K562 (cell line): ENCODE results near the gene RERGL. TPM values are rescaled to one million over a fixed set of nuclear protein-coding genes. Genes with fewer than 3 reads are reported as not detected.
"Not testable (repeated sequence)": the region's sequence is repeated elsewhere in the genome, so short reads cannot be mapped to it uniquely, and the experiment has no call there.

ENCODE experiments used
- ATAC-seq: fragments of 200-7000 bp; cut with Tn5 transposase; 3 replicates; pipeline ENCODE4 v1.9.1; 2020; ENCODE audit warnings: moderate library complexity
- BruUV-seq: library from RNA; stranded (reverse); fragments of 400-500 nt; replicated peaks from 2 replicates; lab custom pipeline; 2021; lab: Mats Ljungman, UMichigan
- CTCF ChIA-PET: fragments of 300-600 bp; formaldehyde crosslinking; extraction: SDS; loops from one replicate; lab custom pipeline; 2021; ENCODE audit warnings: low intra/inter-chr PET ratio; lab: Yijun Ruan, JAX
- POLR2A ChIA-PET: fragments of 300-600, 350-650 bp; sonication (Branson Sonifier 250); formaldehyde crosslinking; extraction: SDS; loops from one replicate; lab custom pipeline; 2021; ENCODE audit warnings: antibody characterized with exemption, inconsistent platforms; lab: Yijun Ruan, JAX
- DNase-seq, 4 experiments: peaks; one replicate each; pipeline versions ENCODE4 v3.0.0 to v3.0.0-alpha.2; 2011 to 2018; ENCODE audit warnings: low spot score in 3 of 4, mixed read lengths in 3 of 4; ENCODE audit errors: extremely low read depth in 1 of 4
- FAIRE-seq: peaks from 2 replicates; lab custom pipeline; 2011; peaks lifted over from hg19 to GRCh38; lab: Jason Lieb, UNC
- H2AFZ ChIP-seq: 2 replicates; pipeline ENCODE4 v1.6.0; 2011; ENCODE audit warnings: low read depth, low read length, control low read depth, inconsistent platforms
- H3K27ac ChIP-seq: fragments of 200-600 bp; 3 replicates; pipeline ENCODE4 v1.8.0; 2011; ENCODE audit warnings: low read depth, mild to moderate bottlenecking, control low read depth, inconsistent platforms, low read length, moderate library complexity, mixed read lengths; ENCODE audit errors: extremely low read depth
- H3K27me3 ChIP-seq, 2 experiments: fragments of 300-600 bp in 1 of 2; 2 replicates in 1 of 2; 3 replicates in 1 of 2; pipeline versions ENCODE4 v1.6.0 to v1.8.0; 2011; ENCODE audit warnings: inconsistent platforms in 2 of 2, low read length in 2 of 2, mild to moderate bottlenecking in 1 of 2, mixed read lengths in 1 of 2, moderate library complexity in 1 of 2; ENCODE audit not compliant: control insufficient read depth in 2 of 2, insufficient read depth in 2 of 2
- H3K36me3 ChIP-seq: fragments of 300-600 bp; 3 replicates; pipeline ENCODE4 v1.8.0; 2011; ENCODE audit warnings: mild to moderate bottlenecking, low read length, inconsistent platforms; ENCODE audit not compliant: control insufficient read depth, insufficient read depth
- H3K4me1 ChIP-seq, 2 experiments: fragments of 200-600 bp in 1 of 2; replicated peaks in 1 of 2; 2 replicates in 1 of 2; 3 replicates in 1 of 2; pipeline versions ENCODE4 v1.5.1 to v1.8.0; 2011; ENCODE audit warnings: inconsistent platforms in 2 of 2, low read length in 2 of 2, mild to moderate bottlenecking in 1 of 2, mixed read lengths in 1 of 2, moderate library complexity in 1 of 2; ENCODE audit not compliant: control insufficient read depth in 2 of 2, insufficient read depth in 2 of 2
- H3K4me2 ChIP-seq: 2 replicates; pipeline ENCODE4 v1.6.1; 2011; ENCODE audit warnings: low read length, control low read depth, inconsistent platforms, mixed read lengths; ENCODE audit not compliant: insufficient read depth
- H3K4me3 ChIP-seq: fragments of 200-600 bp; sonication (generic), shearing (Covaris generic); 2 replicates; pipeline ENCODE4 v1.5.1; 2016; ENCODE audit warnings: control low read depth, inconsistent platforms
- H3K79me2 ChIP-seq: fragments of 200-600 bp; 3 replicates; pipeline ENCODE4 v1.8.0; 2011; ENCODE audit warnings: low read length, inconsistent platforms; ENCODE audit not compliant: control insufficient read depth, insufficient read depth
- H3K9ac ChIP-seq, 2 experiments: 2 replicates each; pipeline versions ENCODE4 v1.6.0 to v1.6.1; 2011; ENCODE audit warnings: low read depth in 2 of 2, low read length in 2 of 2, control low read depth in 1 of 2, inconsistent platforms in 1 of 2, mild to moderate bottlenecking in 1 of 2, mixed read lengths in 1 of 2; ENCODE audit not compliant: insufficient read depth in 1 of 2
- H3K9me1 ChIP-seq: one replicate; pipeline ENCODE4 v1.6.0; 2011; ENCODE audit warnings: inconsistent platforms, mild to moderate bottlenecking, low read length, moderate library complexity; ENCODE audit not compliant: control insufficient read depth, insufficient read depth
- H3K9me3 ChIP-seq: replicated peaks from 2 replicates; pipeline ENCODE4 v1.5.1; 2011; ENCODE audit warnings: low read depth, low read length, inconsistent platforms; ENCODE audit not compliant: control insufficient read depth, insufficient read depth
- H4K20me1 ChIP-seq: replicated peaks from 2 replicates; pipeline ENCODE4 v1.6.1; 2011; ENCODE audit warnings: low read length, inconsistent platforms, mixed read lengths; ENCODE audit not compliant: control insufficient read depth, insufficient read depth
- CREBBP ChIP-seq: IDR thresholded peaks from one replicate; pipeline ENCODE4 v1.6.1; 2012; ENCODE audit warnings: low read depth, mild to moderate bottlenecking, control low read depth, inconsistent platforms, low read length
- DACH1 ChIP-seq: fragments of 450-650 bp; IDR thresholded peaks from 2 replicates; pipeline ENCODE4 v1.6.1; 2018; ENCODE audit not compliant: partially characterized antibody
- FOXP1 ChIP-seq: sonication (generic); formaldehyde crosslinking; IDR thresholded peaks from 2 replicates; pipeline ENCODE4 v1.8.0; 2022; ENCODE audit warnings: mild to moderate bottlenecking, missing genetic modification reagents
- HMG20A ChIP-seq: fragments of 450-650 bp; formaldehyde crosslinking; conservative IDR thresholded peaks from 2 replicates; pipeline ENCODE4 v1.4.0; 2020; ENCODE audit warnings: mild to moderate bottlenecking, mixed read lengths
- MTA1 ChIP-seq: fragments of 450-650 bp; IDR thresholded peaks from 2 replicates; pipeline ENCODE4 v1.6.1; 2017; ENCODE audit warnings: borderline replicate concordance
- PYGO2 ChIP-seq: fragments of 450-650 bp; IDR thresholded peaks from 2 replicates; pipeline ENCODE4 v1.6.1; 2016; ENCODE audit warnings: mild to moderate bottlenecking, missing genetic modification characterization, moderate library complexity, missing compliant biosample characterization
- SRF ChIP-seq, 2 experiments: fragments of 250-450, 450-650 bp in 1 of 2; sonication (Bioruptor Pico) in 1 of 2; sonication (generic) in 1 of 2; formaldehyde crosslinking; IDR thresholded peaks; 2 replicates each; pipeline versions ENCODE4 v1.5.0 to v1.5.1; 2020 to 2022; ENCODE audit warnings: mild to moderate bottlenecking in 1 of 2, missing genetic modification reagents in 1 of 2
- ZNF274 ChIP-seq: IDR thresholded peaks from 2 replicates; pipeline ENCODE4 v1.6.1; 2011; ENCODE audit warnings: low read depth, mild to moderate bottlenecking, low read length, moderate library complexity, borderline replicate concordance
- ZNF507 ChIP-seq: conservative IDR thresholded peaks from 2 replicates; pipeline ENCODE4 v1.6.1; 2017; ENCODE audit warnings: missing genetic modification characterization, missing compliant biosample characterization
- ZNF592 ChIP-seq: fragments of 450-650 bp; IDR thresholded peaks from 2 replicates; pipeline ENCODE4 v1.6.1; 2017; ENCODE audit warnings: antibody characterized with exemption, mild to moderate bottlenecking
- whole genome bisulfite sequencing: fragments of 100-300 bp; shearing (Covaris generic); methylation state at CpG from one replicate; pipeline ENCODE4 v1.1.6; 2016; ENCODE audit warnings: low coverage, mixed read lengths; ENCODE audit not compliant: insufficient coverage; ENCODE audit errors: missing lambda C conversion rate; 5-methylcytosine and 5-hydroxymethylcytosine counted together
- in situ Hi-C: fragments of 300-500 bp; cut with MboI; formaldehyde crosslinking; loops from 4 replicates; pipeline ENCODE4 v1.15.0; 2018; ENCODE audit warnings: inconsistent platforms, mixed read lengths
- intact Hi-C: fragments of 100-400 bp; cut with micrococcal nuclease; formaldehyde crosslinking; loops from 2 replicates; pipeline ENCODE4 v1.14.2; 2022
- polyA plus RNA-seq, 8 experiments: library from polyadenylated mRNA; depleted of rRNA in 4 of 8; stranded (reverse) in 5 of 8; unstranded in 3 of 8; fragments of >200 nt; fragmentation: Nextera tagmentation in 2 of 8; fragmentation: Illumina TruSeq in 1 of 8; extraction: Ambion mirVana in 2 of 8; extraction: Trizol in 1 of 8; gene quantifications; 2 replicates each; pipeline versions ENCODE4 v1.2.1 to v1.2.3, GENCODE V29; 2011 to 2014; ENCODE audit warnings: inconsistent platforms in 1 of 8, missing spikeins in 1 of 8
- total RNA-seq, 7 experiments: library from RNA; depleted of rRNA in 6 of 7; stranded (reverse); fragments of >200 nt in 6 of 7; fragmentation: Illumina TruSeq in 2 of 7; extraction: Trizol in 2 of 7; gene quantifications; 2 replicates each; pipeline versions ENCODE4 v1.2.1 to v1.2.3, GENCODE V29; 2011 to 2021; ENCODE audit warnings: low replicate concordance in 1 of 7
- TF ChIP-seq, protein P1 (sequence below): fragments of 250-450 bp; sonication (Bioruptor Pico); IDR thresholded peaks from 2 replicates; pipeline ENCODE4 v1.5.1; 2021; ENCODE audit warnings: mild to moderate bottlenecking

The RERGL gene
- total and polyA plus RNA-seq, 9 of the 15 experiments (the other 6 are each of a cell fraction or from before 2014, with no cell fraction given): 0.11 TPM; not detected in 8

- Histone ChIP-seq H3K9ac (no peak overlapping the region), H3K79me2 (no peaks in the 10 kb centered on the region), H3K4me2 (no peak overlapping the region), H3K9me3 (no peaks in the 10 kb centered on the region), H3K4me1 (no peaks in the 10 kb centered on the region), H3K27me3 (no peaks in the 10 kb centered on the region), H3K27ac (no peak overlapping the region), H2AFZ (no peak overlapping the region), H3K4me3 (no peak overlapping the region), H3K36me3 (no peaks in the 10 kb centered on the region), H3K9me1 (no peaks in the 10 kb centered on the region), H4K20me1 (no peaks in the 10 kb centered on the region)
- in situ Hi-C loops (no loop called here), intact Hi-C loops (no loop called here)
- DNase-seq: no peak
- FAIRE-seq: no peak
- 0% methylated on average over 1 of the region's 4 CpGs for WGBS
- TF ChIP-seq PYGO2 (no peak), ZNF507 (tag) (no peak), SRF (CRISPR knock-in tag; IDR thresholded peaks at IDR 0.05) (no peak), ZNF274 (no peak), CREBBP (no peak), MTA1 (no peak), DACH1 (no peak), ZNF592 (no peak), FOXP1 (CRISPR knock-in tag) (no peak), HMG20A (no peak)
- TF ChIP-seq, protein P1, sequence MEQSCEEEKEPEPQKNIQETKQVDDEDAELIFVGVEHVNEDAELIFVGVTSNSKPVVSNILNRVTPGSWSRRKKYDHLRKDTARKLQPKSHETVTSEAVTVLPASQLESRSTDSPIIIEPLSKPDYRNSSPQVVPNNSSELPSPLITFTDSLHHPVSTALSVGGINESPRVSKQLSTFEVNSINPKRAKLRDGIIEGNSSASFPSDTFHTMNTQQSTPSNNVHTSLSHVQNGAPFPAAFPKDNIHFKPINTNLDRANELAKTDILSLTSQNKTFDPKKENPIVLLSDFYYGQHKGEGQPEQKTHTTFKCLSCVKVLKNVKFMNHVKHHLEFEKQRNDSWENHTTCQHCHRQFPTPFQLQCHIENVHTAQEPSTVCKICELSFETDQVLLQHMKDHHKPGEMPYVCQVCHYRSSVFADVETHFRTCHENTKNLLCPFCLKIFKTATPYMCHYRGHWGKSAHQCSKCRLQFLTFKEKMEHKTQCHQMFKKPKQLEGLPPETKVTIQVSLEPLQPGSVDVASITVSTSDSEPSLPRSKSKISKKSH (CRISPR knock-in tag): no peak
- ATAC-seq: no peak
- ChIA-PET POLR2A (no interaction called here), CTCF (no interaction called here)
- no TSS peak for BruUV-seq
Measured at GRCh38 chr12:18066666-18067065, 23.3 kb downstream of the RERGL start.

DNA sequence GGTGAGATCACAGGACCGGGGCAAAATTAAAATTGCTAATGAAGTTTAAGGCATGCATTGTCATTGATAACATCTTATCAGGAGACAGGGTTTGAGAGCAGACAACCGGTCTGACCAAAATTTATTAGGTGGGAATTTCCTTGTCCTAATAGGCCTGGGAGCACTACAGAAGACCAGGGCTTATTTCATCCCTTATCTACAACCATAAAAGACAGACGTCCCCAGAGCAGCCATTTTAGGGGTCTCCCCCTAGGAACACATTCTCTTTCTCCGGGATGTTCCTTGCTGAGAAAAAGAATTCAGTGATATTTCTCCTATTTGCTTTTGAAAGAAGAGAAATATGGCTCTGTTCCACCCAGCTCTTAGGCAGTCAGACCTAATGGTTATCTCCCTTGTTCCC, 27.1 kb downstream of the RERGL start:
- H2AFZ ChIP-seq, H3K4me1 ChIP-seq, H3K9ac ChIP-seq, H3K27ac ChIP-seq, BruUV-seq, ATAC-seq, H3K4me3 ChIP-seq, POLR2A ChIA-PET, DNase-seq, H3K4me2 ChIP-seq, H3K9me1 ChIP-seq, H4K20me1 ChIP-seq, intact Hi-C loops, H3K79me2 ChIP-seq, CTCF ChIA-PET, in situ Hi-C loops, H3K36me3 ChIP-seq, FAIRE-seq, H3K27me3 ChIP-seq, H3K9me3 ChIP-seq: not testable (repeated sequence)
- 0% methylated on average over 4 of the region's 4 CpGs for WGBS
